Mesenchymal stem cell (in vitro differentiated cells and primary cell): ENCODE measurements around the gene CDH16.

Experiments
- DNase-seq: peaks from one replicate; pipeline ENCODE4 v3.0.0-alpha.2; 2013
- H2AFZ ChIP-seq: one replicate; pipeline ENCODE4 v1.6.1; 2013; ENCODE audit warnings: low read depth, mild to moderate bottlenecking, control low read depth, inconsistent platforms, low read length, moderate library complexity
- H2AK5ac ChIP-seq: 2 replicates; pipeline ENCODE4 v1.6.1; 2013; ENCODE audit warnings: low read length, moderate library complexity, mild to moderate bottlenecking, inconsistent platforms; ENCODE audit not compliant: severe bottlenecking
- H2BK120ac ChIP-seq: one replicate; pipeline ENCODE4 v1.6.1; 2013; ENCODE audit warnings: low read depth, mild to moderate bottlenecking, inconsistent platforms, low read length, moderate library complexity
- H2BK12ac ChIP-seq, 2 experiments: one replicate each; pipeline ENCODE4 v1.6.1; 2013; ENCODE audit warnings: inconsistent platforms in 2 of 2, low read length in 2 of 2, mild to moderate bottlenecking in 2 of 2, moderate library complexity in 2 of 2, control low read depth in 1 of 2
- H2BK15ac ChIP-seq: one replicate; pipeline ENCODE4 v1.6.1; 2013; ENCODE audit warnings: mild to moderate bottlenecking, low read depth, inconsistent platforms; ENCODE audit not compliant: poor library complexity, severe bottlenecking
- H2BK5ac ChIP-seq: 2 replicates; pipeline ENCODE4 v1.6.1; 2013; ENCODE audit warnings: low read depth, mild to moderate bottlenecking, low read length, control low read depth, inconsistent platforms; ENCODE audit not compliant: poor library complexity, severe bottlenecking
- H3K14ac ChIP-seq, 2 experiments: one replicate each; pipeline ENCODE4 v1.6.1; 2013; ENCODE audit warnings: inconsistent platforms in 2 of 2, low read length in 2 of 2, control low read depth in 1 of 2, mild to moderate bottlenecking in 1 of 2, moderate library complexity in 1 of 2
- H3K18ac ChIP-seq, 2 experiments: one replicate each; pipeline ENCODE4 v1.6.1; 2013; ENCODE audit warnings: inconsistent platforms in 2 of 2, low read length in 2 of 2, control low read depth in 1 of 2, low read depth in 1 of 2, mild to moderate bottlenecking in 1 of 2
- H3K23ac ChIP-seq, 2 experiments: one replicate each; pipeline ENCODE4 v1.6.1; 2013; ENCODE audit warnings: inconsistent platforms in 2 of 2, low read length in 2 of 2, mild to moderate bottlenecking in 2 of 2, moderate library complexity in 2 of 2, control low read depth in 1 of 2
- H3K27ac ChIP-seq: 2 replicates; pipeline ENCODE4 v1.5.1; 2013; ENCODE audit warnings: mild to moderate bottlenecking, moderate library complexity, low read length, control low read depth, inconsistent platforms; ENCODE audit not compliant: poor library complexity, severe bottlenecking
- H3K27me3 ChIP-seq, 2 experiments: 2 replicates each; pipeline versions ENCODE4 v1.6.1 to v1.7.0; 2013; ENCODE audit warnings: low read length in 2 of 2, mild to moderate bottlenecking in 2 of 2, moderate library complexity in 2 of 2, control low read depth in 1 of 2, inconsistent platforms in 1 of 2; ENCODE audit not compliant: control insufficient read depth in 1 of 2, insufficient read depth in 1 of 2
- H3K36me3 ChIP-seq, 2 experiments: 2 replicates each; pipeline versions ENCODE4 v1.6.1 to v1.7.0; 2013; ENCODE audit warnings: low read length in 2 of 2, control low read depth in 1 of 2, inconsistent platforms in 1 of 2, low read depth in 1 of 2, mild to moderate bottlenecking in 1 of 2; ENCODE audit not compliant: insufficient read depth in 2 of 2, control insufficient read depth in 1 of 2
- H3K4ac ChIP-seq, 2 experiments: one replicate each; pipeline ENCODE4 v1.6.1; 2013; ENCODE audit warnings: inconsistent platforms in 2 of 2, low read length in 2 of 2, mild to moderate bottlenecking in 2 of 2, moderate library complexity in 2 of 2, control low read depth in 1 of 2, low read depth in 1 of 2
- H3K4me1 ChIP-seq: 2 replicates; pipeline ENCODE4 v1.6.1; 2013; ENCODE audit warnings: low read depth, low read length, control low read depth; ENCODE audit not compliant: control insufficient read depth, insufficient read depth
- H3K4me2 ChIP-seq: 2 replicates; pipeline ENCODE4 v1.6.1; 2013; ENCODE audit warnings: low read length, mild to moderate bottlenecking, inconsistent platforms; ENCODE audit not compliant: poor library complexity, severe bottlenecking
- H3K4me3 ChIP-seq, 2 experiments: 2 replicates each; pipeline versions ENCODE4 v1.5.1 to v1.7.0; 2013; ENCODE audit warnings: low read length in 2 of 2, mild to moderate bottlenecking in 2 of 2, control low read depth in 1 of 2, low read depth in 1 of 2; ENCODE audit not compliant: insufficient read depth in 1 of 2
- H3K79me1 ChIP-seq: replicated peaks from 2 replicates; pipeline ENCODE4 v1.6.1; 2013; ENCODE audit warnings: mild to moderate bottlenecking, control low read depth, low read length, inconsistent platforms; ENCODE audit not compliant: poor library complexity, severe bottlenecking
- H3K9ac ChIP-seq: 2 replicates; pipeline ENCODE4 v1.7.0; 2013; ENCODE audit warnings: mild to moderate bottlenecking, low read length, moderate library complexity
- H3K9me3 ChIP-seq: 2 replicates; pipeline ENCODE4 v1.7.0; 2013; ENCODE audit warnings: mild to moderate bottlenecking, low read length; ENCODE audit not compliant: control insufficient read depth
- H4K8ac ChIP-seq: one replicate; pipeline ENCODE4 v1.6.1; 2013; ENCODE audit warnings: inconsistent platforms, mild to moderate bottlenecking, low read length, moderate library complexity
- H4K91ac ChIP-seq: one replicate; pipeline ENCODE4 v1.6.1; 2013; ENCODE audit warnings: mild to moderate bottlenecking, low read length, inconsistent platforms
- WGBS: methylation state at CpG from one replicate; pipeline ENCODE4 v1.1.7; 2013; ENCODE audit warnings: mixed read lengths; 5-methylcytosine and 5-hydroxymethylcytosine counted together

The CDH16 gene

DNA sequence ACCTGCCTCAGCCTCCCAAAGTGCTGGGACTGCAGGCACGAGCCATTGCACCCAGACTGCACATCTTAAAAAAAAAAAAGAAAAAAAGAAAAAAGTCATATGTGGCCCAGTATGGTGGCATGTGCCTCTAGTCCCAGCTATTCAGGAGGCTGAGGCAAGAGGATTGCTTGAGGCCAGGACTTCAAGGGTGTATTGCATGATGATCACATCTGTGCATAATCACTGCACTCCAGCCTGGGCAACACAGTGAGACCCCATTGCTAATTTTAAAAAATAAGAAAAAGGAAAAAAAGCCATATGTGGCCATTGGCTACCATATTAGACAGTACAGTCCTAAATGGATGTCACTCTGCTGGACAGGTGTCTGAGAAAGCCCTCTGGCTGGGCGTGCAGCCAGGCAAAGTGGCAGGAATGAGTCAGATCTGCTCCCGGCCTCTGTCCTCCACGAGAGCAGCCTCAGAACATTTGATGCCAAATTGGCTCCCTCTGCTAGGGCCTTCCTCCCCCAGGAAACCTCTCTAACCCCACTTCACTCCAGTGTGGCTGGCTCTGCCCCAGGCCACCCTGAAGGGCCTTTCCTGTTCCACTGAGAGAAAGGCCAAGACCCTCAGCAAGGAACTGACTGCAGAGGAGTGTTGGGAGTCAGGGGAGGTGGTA, 59.8 kb downstream of the CDH16 start:
- Histone ChIP-seq H3K4ac (no peak overlapping the region), H2BK15ac (no peak overlapping the region), H3K18ac (no peak overlapping the region), H3K23ac (no peak overlapping the region), H3K27me3 (peaks cover 3% of the 10 kb centered on the region in 2 experiments), H3K4me3 (no peak overlapping the region), H3K9ac (no peak overlapping the region), H2BK120ac (no peak overlapping the region), H3K79me1 (no peaks in the 10 kb centered on the region), H4K91ac (no peak overlapping the region), H3K27ac (no peak overlapping the region), H2BK12ac (no peak overlapping the region), H3K14ac (no peak overlapping the region), H3K9me3 (no peaks in the 10 kb centered on the region), H4K8ac (no peak overlapping the region), H2BK5ac (no peak overlapping the region), H3K4me2 (no peak overlapping the region), H3K36me3 (no peaks in the 10 kb centered on the region), H2AFZ (no peak overlapping the region), H3K4me1 (peaks cover 4% of the 10 kb centered on the region), H2AK5ac (no peak overlapping the region)
- 29% methylated on average over 3 of the region's 4 CpGs for WGBS
- DNase-seq = peak; percentile 50
